ENCODE results near the gene POLE2. TPM values are rescaled to one million over a fixed set of nuclear protein-coding genes. Genes with fewer than 3 reads are reported as not detected.

POLE2 gene
- polyA plus RNA-seq, 1 experiment: 3.3 TPM

DNA sequence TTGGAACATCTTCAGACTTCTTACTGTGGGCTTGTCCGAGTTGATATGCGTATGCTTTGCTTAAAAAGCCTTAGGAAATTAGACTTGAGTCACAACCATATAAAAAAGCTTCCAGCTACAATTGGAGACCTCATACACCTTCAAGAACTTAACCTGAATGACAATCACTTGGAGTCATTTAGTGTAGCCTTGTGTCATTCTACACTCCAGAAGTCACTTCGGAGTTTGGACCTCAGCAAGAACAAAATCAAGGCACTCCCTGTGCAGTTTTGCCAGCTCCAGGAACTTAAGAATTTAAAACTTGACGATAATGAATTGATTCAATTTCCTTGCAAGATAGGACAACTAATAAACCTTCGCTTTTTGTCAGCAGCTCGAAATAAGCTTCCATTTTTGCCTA is 80.4 kb downstream of the POLE2 start:
- H3K27me3 ChIP-seq (ENCODE audit: control insufficient read depth, insufficient read depth, low read length): no peaks in the 10 kb centered on the region
- no peak for DNase-seq (ENCODE audit: low read depth)
- ChIA-PET CTCF (interaction anchor here (0.9 kb wide), 1 partner anchor 21 kb away, joined by 4 read pairs; no protein-coding TSS in a partner anchor), POLR2A (no interaction called here)
- no peaks in the 10 kb centered on the region for H3K36me3 ChIP-seq (ENCODE audit: control insufficient read depth, insufficient read depth, low read length)
- no peak overlapping the region for H3K4me3 ChIP-seq (ENCODE audit: low read depth, low read length)
- TF ChIP-seq, protein P1, sequence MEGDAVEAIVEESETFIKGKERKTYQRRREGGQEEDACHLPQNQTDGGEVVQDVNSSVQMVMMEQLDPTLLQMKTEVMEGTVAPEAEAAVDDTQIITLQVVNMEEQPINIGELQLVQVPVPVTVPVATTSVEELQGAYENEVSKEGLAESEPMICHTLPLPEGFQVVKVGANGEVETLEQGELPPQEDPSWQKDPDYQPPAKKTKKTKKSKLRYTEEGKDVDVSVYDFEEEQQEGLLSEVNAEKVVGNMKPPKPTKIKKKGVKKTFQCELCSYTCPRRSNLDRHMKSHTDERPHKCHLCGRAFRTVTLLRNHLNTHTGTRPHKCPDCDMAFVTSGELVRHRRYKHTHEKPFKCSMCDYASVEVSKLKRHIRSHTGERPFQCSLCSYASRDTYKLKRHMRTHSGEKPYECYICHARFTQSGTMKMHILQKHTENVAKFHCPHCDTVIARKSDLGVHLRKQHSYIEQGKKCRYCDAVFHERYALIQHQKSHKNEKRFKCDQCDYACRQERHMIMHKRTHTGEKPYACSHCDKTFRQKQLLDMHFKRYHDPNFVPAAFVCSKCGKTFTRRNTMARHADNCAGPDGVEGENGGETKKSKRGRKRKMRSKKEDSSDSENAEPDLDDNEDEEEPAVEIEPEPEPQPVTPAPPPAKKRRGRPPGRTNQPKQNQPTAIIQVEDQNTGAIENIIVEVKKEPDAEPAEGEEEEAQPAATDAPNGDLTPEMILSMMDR (IDR thresholded peaks at IDR 0.05; ENCODE audit: insufficient read depth, low read depth, low read length): no peak

DNA sequence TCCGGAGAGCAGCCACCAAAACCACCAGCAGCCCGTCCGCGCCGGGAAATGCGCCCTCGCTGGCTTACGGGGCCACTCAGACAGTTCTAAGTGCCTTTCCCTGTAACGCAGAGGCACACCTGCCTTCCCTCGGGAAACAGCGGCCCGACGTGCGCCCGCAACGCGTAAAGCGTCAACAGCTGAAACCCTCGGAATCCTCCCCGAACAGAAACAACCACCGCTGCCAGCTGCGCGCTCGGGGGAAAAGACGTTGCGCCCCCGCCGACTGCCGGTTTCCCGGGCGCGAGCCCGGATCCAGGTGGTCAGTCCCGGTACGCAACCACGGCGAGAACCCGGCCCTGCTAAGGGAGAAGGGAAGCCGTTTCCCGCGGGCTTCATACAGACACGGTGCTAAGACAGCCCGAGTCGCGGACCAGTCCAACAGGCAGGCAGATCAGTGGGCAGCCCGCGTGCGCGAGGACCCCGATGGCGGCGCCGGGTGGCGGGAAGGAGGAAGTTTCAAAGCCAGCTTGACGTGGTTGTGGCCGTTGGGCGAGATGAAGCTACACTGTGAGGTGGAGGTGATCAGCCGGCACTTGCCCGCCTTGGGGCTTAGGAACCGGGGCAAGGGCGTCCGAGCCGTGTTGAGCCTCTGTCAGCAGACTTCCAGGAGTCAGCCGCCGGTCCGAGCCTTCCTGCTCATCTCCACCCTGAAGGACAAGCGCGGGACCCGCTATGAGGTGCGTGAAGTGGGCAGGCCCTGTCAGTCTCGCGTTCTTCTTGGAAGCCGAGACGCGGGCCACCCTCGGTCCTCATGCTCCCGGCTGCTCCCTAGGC is 89.3 kb downstream of the POLE2 start, which contains the start of gene LRR1:
TSS of gene LRR1 (plus strand) at position 456 of the 816 bp plus-strand sequence. CDS start at position 537, 81 bp downstream.
- Histone ChIP-seq H3K4me3 (ENCODE audit: low read depth, low read length) (peak within 1 kb of the TSS; percentile 96), H3K36me3 (ENCODE audit: control insufficient read depth, insufficient read depth, low read length) (no peaks in the 10 kb centered on the region), H3K27me3 (ENCODE audit: control insufficient read depth, insufficient read depth, low read length) (no peaks in the 10 kb centered on the region)
- DNase-seq (ENCODE audit: low read depth): no peak
- ChIA-PET CTCF (interaction anchor here (0.8 to 1.8 kb wide), 6 partner anchors 11 to 254 kb away, joined by 3 to 19 read pairs (median 4); partner anchors contain the start of genes MGAT2, NEMF, RPL36AL and RPS29), POLR2A (interaction anchor here (0.5 to 1.3 kb wide), 3 partner anchors 12 to 22 kb away, joined by 3 to 4 read pairs (median 3); partner anchors contain the start of genes MGAT2, RPL36AL and RPS29)
- TF ChIP-seq, protein P1 (IDR thresholded peaks at IDR 0.05; ENCODE audit: insufficient read depth, low read depth, low read length): no peak

DNA sequence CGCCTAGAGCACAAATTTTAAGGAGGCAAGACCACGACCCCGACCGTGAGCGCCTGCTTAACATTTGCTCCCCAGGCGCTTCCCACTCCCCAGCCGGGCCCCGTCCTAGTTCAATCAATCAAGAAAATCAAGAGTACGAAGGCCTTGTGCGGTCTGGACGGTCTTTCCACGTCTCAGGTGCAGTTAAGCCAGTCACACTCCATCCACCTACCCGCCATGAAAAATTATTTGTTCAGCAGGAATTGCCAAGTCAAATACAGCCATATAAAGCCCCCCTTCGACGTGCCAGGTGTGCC is 89.9 kb downstream of the POLE2 start:
- ChIA-PET CTCF (interaction anchor here (1.0 to 1.8 kb wide), 4 partner anchors 11 to 255 kb away, joined by 3 to 19 read pairs (median 4); partner anchors contain the start of genes MGAT2, NEMF, RPL36AL and RPS29), POLR2A (interaction anchor here (1.3 kb wide), 1 partner anchor 12 kb away, joined by 4 read pairs; the partner anchor contains the start of gene RPS29)
- DNase-seq (ENCODE audit: low read depth): no peak

GRCh38 chr14:49594347-49595091 is 93.5 kb downstream of the POLE2 start:
- Histone ChIP-seq H3K27me3 (ENCODE audit: control insufficient read depth, insufficient read depth, low read length) (no peaks in the 10 kb centered on the region), H3K4me3 (ENCODE audit: low read depth, low read length) (no peak overlapping the region), H3K36me3 (ENCODE audit: control insufficient read depth, insufficient read depth, low read length) (no peaks in the 10 kb centered on the region)
- POLR2A ChIA-PET: interaction anchor here (0.7 kb wide), 1 partner anchor 8 kb away, joined by 3 read pairs; the partner anchor contains the start of gene RPS29
- no peak for DNase-seq (ENCODE audit: low read depth)
- TF ChIP-seq, protein P1 (IDR thresholded peaks at IDR 0.05; ENCODE audit: insufficient read depth, low read depth, low read length): no peak
- CTCF ChIA-PET: interaction anchor here (0.8 to 2.6 kb wide), 2 partner anchors 8 to 9 kb away, joined by 3 to 8 read pairs; partner anchors contain the start of gene RPS29

More for the DNA sequence above, 89.9 kb downstream of the POLE2 start:
- H3K27me3 ChIP-seq (ENCODE audit: control insufficient read depth, insufficient read depth, low read length): no peaks in the 10 kb centered on the region
- TF ChIP-seq, protein P1 (IDR thresholded peaks at IDR 0.05; ENCODE audit: insufficient read depth, low read depth, low read length): no peak
- H3K36me3 ChIP-seq (ENCODE audit: control insufficient read depth, insufficient read depth, low read length): no peaks in the 10 kb centered on the region
- H3K4me3 ChIP-seq (ENCODE audit: low read depth, low read length): peak overlapping the region; percentile 96

Small RNAs within 50 kb of the gene (small RNA-seq; reads per million reads assigned to genes)
- gene AL139099.3 (ENCODE audit: insufficient read length, low read depth, low replicate concordance): not detected
- gene RNU6ATAC30P (ENCODE audit: insufficient read length, low read depth, low replicate concordance): not detected

Other genes with a start within 250 kb of the POLE2 start
- 3,639 and 4,331 TPM in 2 replicates for gene RPS29, start 101.8 kb downstream of the POLE2 start, polyA plus RNA-seq (2011; rRNA removed)
- gene LRR1, start 89.3 kb downstream of the POLE2 start, polyA plus RNA-seq (2011; rRNA removed): 8.6 and 11.9 TPM in 2 replicates
- gene RPL36AL, start 67.6 kb downstream of the POLE2 start, polyA plus RNA-seq (2011; rRNA removed): 87.9 and 203 TPM in 2 replicates
- 24.1 and 35.2 TPM in 2 replicates for gene MGAT2, start 67.4 kb downstream of the POLE2 start, polyA plus RNA-seq (2011; rRNA removed)
- gene DNAAF2, start 53.0 kb downstream of the POLE2 start, polyA plus RNA-seq (2011; rRNA removed): 3.6 and 4.2 TPM in 2 replicates
- gene KLHDC1, start 4.9 kb upstream of the POLE2 start, polyA plus RNA-seq (2011; rRNA removed): 0.25 and 0.82 TPM in 2 replicates
- 47.3 and 66.1 TPM in 2 replicates for gene KLHDC2, start 79.9 kb upstream of the POLE2 start, polyA plus RNA-seq (2011; rRNA removed)
- gene NEMF, start 164.6 kb upstream of the POLE2 start, polyA plus RNA-seq (2011; rRNA removed): 12.6 and 28.5 TPM in 2 replicates
- 21.8 and 22.8 TPM in 2 replicates for gene ARF6, start 204.9 kb upstream of the POLE2 start, polyA plus RNA-seq (2011; rRNA removed)

Data from BJ (cell line).